Ascending aorta (tissue), 2 donors: ENCODE results near the gene NKD1. TPM values are rescaled to one million over a fixed set of nuclear protein-coding genes. Genes with fewer than 3 reads are reported as not detected.

Experiments used
- DNase-seq, 2 donors: peaks; one replicate each; pipeline ENCODE4 v3.0.0-alpha.2; 2019; ENCODE audit warnings: low spot score in 2 of 2
- H3K27ac ChIP-seq, 2 donors: fragments of 200-600 bp; sonication (generic); one replicate each; pipeline ENCODE4 v1.5.1; 2016 to 2017; ENCODE audit warnings: mild to moderate bottlenecking in 1 of 2
- H3K27me3 ChIP-seq: fragments of 200-600 bp; sonication (generic); one replicate; pipeline ENCODE4 v1.5.1; 2017
- H3K36me3 ChIP-seq, 2 donors: fragments of 200-600 bp; sonication (generic); one replicate each; pipeline ENCODE4 v1.5.1; 2016
- H3K4me1 ChIP-seq, 2 donors: fragments of 200-600 bp; sonication (generic); one replicate each; pipeline ENCODE4 v1.5.1; 2016 to 2017; ENCODE audit warnings: mild to moderate bottlenecking in 1 of 2
- H3K4me3 ChIP-seq, 2 donors: fragments of 200-600 bp; sonication (generic); one replicate each; pipeline ENCODE4 v1.5.1; 2016 to 2017; ENCODE audit warnings: mild to moderate bottlenecking in 1 of 2
- H3K9me3 ChIP-seq, 2 donors: fragments of 200-600 bp; sonication (generic); one replicate each; pipeline ENCODE4 v1.5.1; 2016
- CTCF ChIP-seq, 3 experiments: fragments of 200-600 bp in 2 of 3; fragments of 450-650 bp in 1 of 3; sonication (generic) in 2 of 3; IDR thresholded peaks; one replicate each; pipeline ENCODE4 v1.5.1; 2016 to 2019; ENCODE audit warnings: antibody characterized with exemption in 3 of 3, mild to moderate bottlenecking in 1 of 3, moderate library complexity in 1 of 3
- intact Hi-C: fragments of 100-400 bp; cut with DNase I; formaldehyde crosslinking; loops from one replicate; pipeline ENCODE4 v1.15.1; 2023
- total RNA-seq: library from RNA; depleted of rRNA; stranded (reverse); fragments of >200 nt; gene quantifications from one replicate; pipeline ENCODE4 v1.1.0, GENCODE V29; 2016

Gene NKD1
- total RNA-seq, 1 donor from 2014 or later: 33.2 TPM

- peak in 1 of 2 donors; percentile 11 for DNase-seq
- intact Hi-C loops: no loop called here
Observed at GRCh38 chr16:50531359-50531758, 16.8 kb upstream of the NKD1 start.

GRCh38 chr16:50531901-50532300, 16.3 kb upstream of the NKD1 start:
- H3K27me3 ChIP-seq: no peaks in the 10 kb centered on the region
- H3K9me3 ChIP-seq: peaks cover 0 to 6% of the 10 kb centered on the region in 2 donors
- DNase-seq: peak in 1 of 2 donors; percentile 9
- H3K4me1 ChIP-seq: no peaks in the 10 kb centered on the region
- no peak overlapping the region for H3K27ac ChIP-seq
- H3K4me3 ChIP-seq: no peak overlapping the region
- H3K36me3 ChIP-seq: no peaks in the 10 kb centered on the region
- no peak for TF ChIP-seq CTCF (IDR thresholded peaks at IDR 0.05)
- intact Hi-C loops: no loop called here

More at GRCh38 chr16:50531359-50531758, 16.8 kb upstream of the NKD1 start:
- H3K27ac ChIP-seq: no peak overlapping the region
- H3K36me3 ChIP-seq: no peaks in the 10 kb centered on the region
- no peaks in the 10 kb centered on the region for H3K4me1 ChIP-seq
- no peak for TF ChIP-seq CTCF (IDR thresholded peaks at IDR 0.05)
- H3K4me3 ChIP-seq: no peak overlapping the region
- peaks cover 0 to 6% of the 10 kb centered on the region in 2 donors for H3K9me3 ChIP-seq
- no peaks in the 10 kb centered on the region for H3K27me3 ChIP-seq

GRCh38 chr16:50532576-50532975, 15.6 kb upstream of the NKD1 start:
- Histone ChIP-seq H3K4me1 (no peaks in the 10 kb centered on the region), H3K36me3 (no peaks in the 10 kb centered on the region), H3K27ac (no peak overlapping the region), H3K9me3 (peaks cover 0 to 6% of the 10 kb centered on the region in 2 donors), H3K27me3 (no peaks in the 10 kb centered on the region), H3K4me3 (no peak overlapping the region)
- intact Hi-C loops: no loop called here
- peak in 1 of 2 donors; percentile 38 for DNase-seq
- TF ChIP-seq CTCF (IDR thresholded peaks at IDR 0.05): no peak

GRCh38 chr16:50533317-50533716, 14.9 kb upstream of the NKD1 start:
- Histone ChIP-seq H3K36me3 (no peaks in the 10 kb centered on the region), H3K27ac (no peak overlapping the region), H3K9me3 (peaks cover 0 to 6% of the 10 kb centered on the region in 2 donors), H3K27me3 (no peaks in the 10 kb centered on the region), H3K4me3 (no peak overlapping the region), H3K4me1 (no peaks in the 10 kb centered on the region)
- DNase-seq: peak in 1 of 2 donors; percentile 8
- intact Hi-C loops: no loop called here
- TF ChIP-seq CTCF (IDR thresholded peaks at IDR 0.05): no peak

GRCh38 chr16:50534091-50534490, 14.1 kb upstream of the NKD1 start:
- Histone ChIP-seq H3K36me3 (no peaks in the 10 kb centered on the region), H3K27me3 (no peaks in the 10 kb centered on the region), H3K4me1 (no peaks in the 10 kb centered on the region), H3K4me3 (no peak overlapping the region), H3K27ac (no peak overlapping the region), H3K9me3 (peaks cover 0 to 6% of the 10 kb centered on the region in 2 donors)
- DNase-seq: peak in 1 of 2 donors; percentile 3
- intact Hi-C loops: no loop called here
- no peak for TF ChIP-seq CTCF (IDR thresholded peaks at IDR 0.05)

- H3K36me3 ChIP-seq: no peaks in the 10 kb centered on the region
- H3K4me3 ChIP-seq: no peak overlapping the region
- H3K27ac ChIP-seq: no peak overlapping the region
- DNase-seq: peak in 1 of 2 donors; percentile 54
- peaks cover 0 to 1% of the 10 kb centered on the region in 2 donors for H3K9me3 ChIP-seq
- TF ChIP-seq CTCF (IDR thresholded peaks at IDR 0.05): no peak
- no peaks in the 10 kb centered on the region for H3K4me1 ChIP-seq
- no peaks in the 10 kb centered on the region for H3K27me3 ChIP-seq
- intact Hi-C loops: no loop called here
Observed at GRCh38 chr16:50534556-50534955, 13.6 kb upstream of the NKD1 start.
